T-helper 22 cell (primary cell): Measurements from ENCODE around the gene TM2D1.
"Not testable (repeated sequence)": the region's sequence is repeated elsewhere in the genome, so short reads cannot be mapped to it uniquely, and the experiment has no call there.

Source experiments
- DNase-seq: peaks from one replicate; pipeline ENCODE4 v3.0.0-alpha.2; 2020; ENCODE audit warnings: low read depth

TM2D1 gene

GRCh38 chr1:61718996-61719663 lies 5.8 kb downstream of the TM2D1 start:
- DNase-seq = not testable (repeated sequence)

GRCh38 chr1:61711969-61712368 lies 13.0 kb downstream of the TM2D1 start:
- DNase-seq = no peak

GRCh38 chr1:61711257-61711656 lies 13.7 kb downstream of the TM2D1 start:
- not testable (repeated sequence) for DNase-seq

- no peak for DNase-seq
Measured at GRCh38 chr1:61709908-61710289, 15.0 kb downstream of the TM2D1 start.

- no peak for DNase-seq
Measured at GRCh38 chr1:61708953-61709907, 15.7 kb downstream of the TM2D1 start.

- DNase-seq = no peak
Measured at GRCh38 chr1:61699911-61700851, 24.8 kb downstream of the TM2D1 start.

- no peak for DNase-seq
Measured at GRCh38 chr1:61692155-61692800, 32.7 kb downstream of the TM2D1 start.

GRCh38 chr1:61687901-61688300 lies 37.0 kb downstream of the TM2D1 start:
- no peak for DNase-seq

- no peak for DNase-seq
Measured at GRCh38 chr1:61682891-61683290, 42.0 kb downstream of the TM2D1 start.

- DNase-seq = no peak
Measured at GRCh38 chr1:61680500-61680899, 44.4 kb downstream of the TM2D1 start.

- DNase-seq = not testable (repeated sequence)
Measured at GRCh38 chr1:61676881-61677280, 48.1 kb downstream of the TM2D1 start.

- DNase-seq = no peak
Measured at GRCh38 chr1:61674221-61674620, 50.7 kb downstream of the TM2D1 start.

GRCh38 chr1:61672376-61672775 lies 52.6 kb downstream of the TM2D1 start:
- no peak for DNase-seq

- no peak for DNase-seq
Measured at GRCh38 chr1:61670445-61670844, 54.5 kb downstream of the TM2D1 start.

GRCh38 chr1:61670016-61670415 lies 54.9 kb downstream of the TM2D1 start:
- no peak for DNase-seq

GRCh38 chr1:61659061-61659460 lies 65.9 kb downstream of the TM2D1 start:
- DNase-seq = no peak

- DNase-seq = no peak
Measured at GRCh38 chr1:61655453-61655852, 69.5 kb downstream of the TM2D1 start.

GRCh38 chr1:61654067-61654466 lies 70.9 kb downstream of the TM2D1 start:
- no peak for DNase-seq

GRCh38 chr1:61648983-61649742 lies 75.8 kb downstream of the TM2D1 start:
- DNase-seq = no peak

GRCh38 chr1:61647142-61647541 lies 77.8 kb downstream of the TM2D1 start:
- DNase-seq = no peak

- DNase-seq = no peak
Measured at GRCh38 chr1:61645476-61645875, 79.5 kb downstream of the TM2D1 start.
